CD4-positive, alpha-beta T cell treated with Interleukin-4 for 4 hours (primary cell): ENCODE data around the gene NGDN.

Experiments
- DNase-seq: peaks from one replicate; pipeline ENCODE4 v3.0.0-alpha.2; 2020

Gene NGDN

DNA sequence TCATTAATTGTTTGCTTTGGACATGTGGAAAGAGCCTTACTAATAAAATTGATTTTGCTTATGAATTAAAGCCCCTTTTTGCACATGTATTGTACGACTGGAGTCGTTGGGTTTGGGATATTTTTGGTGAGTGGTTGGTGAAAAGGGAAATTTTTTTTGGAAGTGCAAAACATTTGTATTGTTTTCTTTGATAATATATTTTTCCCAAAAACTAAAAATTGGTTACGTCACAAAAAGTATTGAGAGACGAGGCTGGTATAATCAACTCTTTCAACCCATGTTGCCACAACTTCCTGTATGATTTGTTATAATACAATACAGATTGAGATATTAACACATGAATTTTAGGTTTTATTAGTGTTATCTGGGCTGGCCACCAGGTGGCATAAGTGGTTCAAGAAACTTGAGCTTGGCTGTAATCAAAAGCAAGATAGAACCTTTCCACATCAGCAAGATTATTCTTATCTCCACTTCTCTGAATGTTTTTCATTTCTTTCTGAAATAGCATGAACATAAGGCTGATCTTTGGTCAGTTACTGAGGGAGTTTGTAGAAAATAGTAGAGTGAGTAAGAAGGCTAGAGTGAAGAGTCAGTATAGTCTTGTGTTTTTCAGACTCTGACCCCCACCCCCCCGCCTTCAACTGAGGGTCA is 8.7 kb downstream of the NGDN start:
- DNase-seq: peak; percentile 78

DNA sequence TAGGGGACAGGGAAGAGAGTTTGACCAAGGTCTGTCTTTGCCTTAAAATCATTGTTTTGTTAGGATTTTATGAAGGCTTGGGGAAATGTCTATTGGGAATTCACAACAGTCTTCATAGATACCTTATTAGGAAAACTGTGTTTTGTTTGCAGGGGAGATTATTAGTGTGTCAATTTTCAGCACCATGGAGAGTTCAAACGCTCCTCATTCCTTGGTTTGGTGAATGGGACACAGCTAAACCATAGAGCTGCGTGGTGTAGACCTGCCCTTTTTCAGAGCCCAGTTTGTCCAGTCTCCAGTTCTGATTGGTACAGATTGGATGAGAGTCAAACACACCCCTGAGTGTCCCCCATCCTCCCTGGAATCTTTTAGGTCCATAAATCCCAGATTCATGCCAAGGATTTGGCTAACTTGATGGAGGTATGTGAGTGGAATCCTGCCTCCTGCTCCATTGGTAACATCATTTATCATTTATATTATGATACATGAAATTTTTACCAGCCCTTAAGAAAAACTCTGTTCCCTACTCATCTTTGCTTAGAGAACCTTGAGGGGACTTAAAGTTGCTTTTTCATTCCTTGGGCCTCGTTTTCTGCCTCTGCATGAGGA is 12.0 kb downstream of the NGDN start:
- DNase-seq: no peak

DNA sequence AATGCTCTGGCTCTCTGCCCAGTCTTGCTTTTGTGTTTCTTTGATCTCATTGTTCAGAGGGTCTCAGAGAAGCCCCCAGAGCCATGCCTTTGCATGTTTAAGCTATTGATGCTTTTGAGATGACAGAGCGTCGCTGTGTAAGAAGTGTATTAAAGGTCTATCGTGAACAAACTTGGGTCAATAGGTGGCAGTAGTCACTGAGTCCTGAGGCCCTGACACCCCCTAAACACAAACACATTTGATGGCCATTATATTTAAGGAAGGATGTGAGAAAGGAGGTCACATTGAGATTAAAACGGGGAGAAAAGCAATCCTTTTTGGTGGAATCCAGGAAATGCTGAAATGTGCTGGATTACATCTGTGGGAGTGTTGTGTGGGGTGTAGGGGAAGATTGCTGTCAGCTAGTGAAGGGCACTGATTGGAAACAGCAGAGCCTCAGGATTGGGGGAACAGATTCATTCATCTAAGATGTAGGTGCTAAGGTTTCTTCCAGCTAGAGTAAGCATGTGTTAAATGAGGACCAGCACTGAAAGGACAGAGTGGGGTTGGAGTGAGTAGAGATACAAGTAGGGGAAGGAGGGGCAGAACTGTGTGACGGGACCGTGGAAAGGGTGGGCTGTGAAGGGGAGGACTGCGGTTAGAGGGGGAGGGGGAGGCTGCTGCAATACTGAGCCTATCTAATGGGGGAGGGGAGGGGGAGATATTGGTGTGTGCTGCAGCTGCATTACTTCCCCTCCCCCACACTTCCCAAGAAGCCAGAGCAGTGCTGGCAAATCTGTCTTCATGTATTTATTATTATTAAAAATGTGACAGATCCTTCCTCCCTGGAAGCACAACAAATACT is 12.7 kb downstream of the NGDN start:
- no peak for DNase-seq

DNA sequence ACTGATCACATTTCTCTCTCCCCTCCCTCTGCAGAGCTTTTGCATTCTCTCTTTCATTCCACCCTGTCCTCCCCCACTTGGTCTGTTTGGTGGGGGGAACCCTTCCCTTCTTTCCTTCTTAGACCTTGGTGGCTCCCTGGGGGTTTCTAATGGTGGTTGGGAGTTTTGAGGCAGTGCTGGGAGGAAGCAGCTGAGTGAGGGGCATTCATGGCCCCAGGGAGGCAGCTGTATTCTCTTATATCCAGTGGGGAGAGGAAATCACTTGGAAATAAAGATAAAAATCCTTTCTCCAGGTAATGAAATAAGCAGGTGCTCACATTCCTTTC is 13.3 kb downstream of the NGDN start:
- no peak for DNase-seq

DNA sequence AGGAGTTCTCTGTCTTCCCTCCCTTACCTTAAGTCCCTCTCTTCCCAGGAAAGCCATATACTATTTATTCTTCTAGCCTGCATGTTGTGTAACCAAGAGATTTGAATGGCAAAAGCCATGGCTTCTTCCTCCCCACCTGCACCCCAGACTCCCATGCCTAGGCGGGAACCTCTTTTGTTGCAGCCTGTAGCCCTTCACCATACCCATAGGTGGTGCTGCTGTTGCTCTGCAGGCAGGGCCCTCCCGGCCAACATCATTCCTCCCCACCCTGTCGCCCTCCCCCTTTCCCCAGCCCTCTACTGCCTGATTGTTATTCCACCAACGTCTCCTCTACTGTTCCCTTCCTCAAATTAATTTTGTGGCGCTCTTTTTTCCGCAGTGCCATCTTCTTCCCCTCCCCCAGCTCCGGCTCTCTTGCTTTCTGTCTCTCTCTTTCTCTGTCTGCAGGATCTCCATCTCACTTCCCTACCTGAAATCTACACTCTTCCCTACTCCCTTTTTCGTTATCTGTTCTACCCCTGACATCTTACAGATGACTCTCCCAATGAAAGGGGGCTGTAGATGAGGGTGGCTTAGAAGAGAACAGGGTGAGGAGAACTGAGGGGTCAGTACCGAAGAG is 13.8 kb downstream of the NGDN start:
- DNase-seq: no peak

DNA sequence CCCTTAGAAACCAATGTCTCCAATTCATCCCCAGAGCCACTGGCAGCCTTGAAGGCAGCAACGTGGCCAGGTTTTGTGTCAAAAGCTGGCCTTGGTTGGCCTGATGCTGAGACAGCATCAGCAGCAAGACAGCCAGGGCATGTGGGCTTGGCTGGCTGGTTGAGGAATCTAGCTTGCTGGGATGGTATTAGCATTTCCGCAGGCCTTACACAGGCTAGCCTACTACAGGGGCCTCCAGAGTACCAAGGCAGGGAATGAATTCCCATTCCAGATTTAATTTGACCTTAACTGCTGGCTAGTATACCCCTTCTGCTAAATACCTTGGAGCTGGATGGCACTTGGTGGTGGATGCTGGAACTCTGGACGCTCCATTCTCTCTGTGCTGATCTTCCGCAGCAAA is 15.8 kb downstream of the NGDN start:
- DNase-seq: no peak

DNA sequence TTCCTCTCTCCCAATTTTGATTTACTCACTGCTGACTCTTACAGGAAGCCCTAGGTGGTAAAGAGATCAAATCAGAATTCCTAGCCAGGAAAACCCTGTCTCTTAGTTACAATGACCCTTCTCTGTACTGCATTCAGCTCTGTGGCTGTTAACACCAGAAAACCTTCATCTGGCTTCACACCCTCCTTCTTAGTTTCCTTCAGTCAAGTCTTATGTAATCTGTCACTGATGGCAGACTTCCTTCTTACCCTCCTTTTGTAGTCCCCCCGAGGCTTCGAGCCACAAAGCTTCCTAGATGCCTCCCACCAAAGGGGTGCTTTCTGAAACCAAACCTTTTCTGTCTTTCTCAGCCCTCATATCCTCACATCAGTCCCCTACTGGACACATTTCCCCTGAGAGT is 16.5 kb downstream of the NGDN start:
- DNase-seq: no peak

DNA sequence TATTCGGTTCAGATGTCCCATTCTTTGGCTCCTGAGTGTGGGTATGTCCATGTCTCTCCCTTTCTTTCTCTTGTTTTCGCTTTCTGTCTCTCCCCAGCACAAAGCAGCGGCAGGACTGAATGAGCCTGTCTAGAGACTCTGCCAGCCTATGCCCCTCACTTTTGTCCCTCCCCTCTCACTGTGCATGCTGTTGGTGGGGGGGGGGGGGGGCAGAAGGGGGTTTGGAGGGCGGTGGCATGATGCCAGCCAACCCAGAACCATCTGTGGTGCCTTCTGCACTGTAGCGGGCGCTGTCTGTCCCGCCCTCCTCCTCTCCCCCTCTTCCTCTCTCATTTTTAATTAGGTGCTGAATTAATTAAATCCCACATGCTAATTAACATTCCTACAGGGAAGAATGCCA is 17.7 kb downstream of the NGDN start:
- DNase-seq: no peak

DNA sequence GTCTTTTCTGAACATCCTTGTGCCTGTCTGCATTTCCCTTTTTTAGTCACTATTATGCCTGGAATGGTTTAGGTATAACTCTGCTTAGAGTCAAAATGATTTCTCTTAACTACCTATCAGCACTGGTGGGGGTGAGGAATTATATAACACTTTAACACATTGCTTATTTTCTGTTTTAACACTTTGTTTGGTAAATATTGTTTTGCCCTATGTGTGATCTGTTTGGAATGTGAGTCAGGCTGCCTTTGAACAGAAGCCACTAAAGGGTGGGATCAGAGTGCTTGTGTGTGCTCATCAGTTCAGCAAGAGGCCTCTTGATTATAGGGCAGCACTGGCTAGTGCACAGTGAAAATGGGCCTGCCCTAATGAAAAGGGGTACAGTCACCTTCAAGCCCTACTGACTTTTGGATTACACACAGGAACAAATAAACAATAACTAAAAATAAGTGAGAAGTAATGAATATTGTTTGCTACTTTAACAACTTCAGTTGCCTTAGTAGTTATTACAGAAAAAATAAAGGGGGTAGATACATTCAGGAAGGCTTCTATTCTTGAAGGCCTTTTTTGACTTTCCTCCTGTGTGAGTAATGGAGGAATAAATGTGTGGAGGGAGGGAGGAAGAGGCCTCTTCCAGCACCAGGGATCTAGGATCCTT is 23.2 kb downstream of the NGDN start:
- DNase-seq: no peak

DNA sequence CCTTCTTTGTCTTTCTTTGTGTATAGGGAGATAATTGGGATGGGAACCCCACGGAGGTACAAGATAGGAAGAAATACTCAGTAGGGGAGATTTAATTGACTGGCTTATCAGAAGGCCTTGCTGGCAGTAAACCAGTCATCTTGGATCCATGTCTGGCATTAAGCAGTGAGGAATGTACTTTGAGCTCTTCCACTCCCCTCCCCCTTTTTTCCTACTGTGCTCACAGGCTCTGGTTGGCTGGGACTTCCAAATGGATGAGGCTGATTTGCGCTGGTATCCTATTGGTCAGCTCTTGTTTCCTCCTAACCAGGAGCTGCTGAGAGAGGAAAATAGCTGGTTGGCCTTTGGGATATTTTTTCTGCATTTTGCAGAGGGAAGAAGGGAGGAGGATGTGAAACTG is 24.7 kb downstream of the NGDN start:
- no peak for DNase-seq

DNA sequence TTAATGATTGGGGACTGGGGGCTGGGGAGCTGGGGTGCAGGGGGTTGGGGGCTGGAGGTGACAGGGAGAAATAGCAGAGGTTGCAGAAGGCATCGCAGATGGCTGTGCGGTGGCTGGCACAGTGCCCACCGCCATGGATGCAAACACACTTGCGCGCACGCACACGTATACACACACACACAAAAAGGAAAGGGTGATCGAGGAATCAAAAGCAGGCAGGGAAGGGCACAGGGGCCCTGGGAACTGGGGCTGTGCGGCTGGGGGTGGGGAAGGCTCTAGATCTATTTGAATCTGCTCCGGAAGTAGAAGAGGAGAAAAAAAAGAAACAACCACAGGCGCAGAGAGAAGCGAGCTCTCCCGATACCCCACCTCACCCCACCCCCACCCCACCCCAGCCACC is 42.7 kb downstream of the NGDN start:
- no peak for DNase-seq

DNA sequence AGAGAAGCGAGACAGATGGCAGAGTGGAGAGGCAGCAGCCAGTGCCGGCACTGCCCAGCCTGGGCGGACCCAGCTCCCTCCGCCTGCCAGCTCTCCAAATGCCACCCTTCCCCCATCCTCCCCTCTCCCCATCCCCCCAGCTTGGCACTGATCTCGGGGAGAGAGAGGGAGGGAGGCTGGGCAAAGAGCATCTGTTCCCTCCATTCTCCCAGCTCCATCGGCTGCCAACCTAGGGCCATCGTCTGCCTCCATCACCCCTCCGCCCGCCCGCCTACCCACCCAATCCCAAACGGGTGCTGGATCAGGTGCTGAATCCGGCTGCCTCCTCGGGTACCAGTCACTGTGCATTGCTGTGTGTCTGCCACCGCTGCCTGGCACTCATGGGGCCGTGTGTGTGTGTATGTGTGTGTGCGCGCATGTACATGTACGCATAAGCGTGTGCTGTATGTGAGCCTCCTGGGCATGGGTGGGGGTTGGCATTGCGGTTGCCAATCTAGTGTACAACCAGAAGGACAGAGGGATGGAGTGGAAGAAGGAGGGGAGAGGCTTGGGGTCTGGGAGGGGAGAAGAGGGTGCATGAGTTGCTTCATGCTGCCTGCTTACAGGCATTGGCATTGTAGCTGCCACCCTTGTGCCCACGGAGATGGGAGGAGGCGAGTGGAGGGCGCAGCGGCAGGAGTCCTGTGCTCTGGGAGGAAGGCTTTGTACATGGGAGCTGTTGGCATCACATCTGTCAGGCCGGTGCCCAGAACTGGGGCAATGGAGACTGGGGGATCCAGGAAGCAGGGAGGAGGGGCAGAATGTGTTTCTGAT is 43.7 kb downstream of the NGDN start:
- DNase-seq: no peak

DNA sequence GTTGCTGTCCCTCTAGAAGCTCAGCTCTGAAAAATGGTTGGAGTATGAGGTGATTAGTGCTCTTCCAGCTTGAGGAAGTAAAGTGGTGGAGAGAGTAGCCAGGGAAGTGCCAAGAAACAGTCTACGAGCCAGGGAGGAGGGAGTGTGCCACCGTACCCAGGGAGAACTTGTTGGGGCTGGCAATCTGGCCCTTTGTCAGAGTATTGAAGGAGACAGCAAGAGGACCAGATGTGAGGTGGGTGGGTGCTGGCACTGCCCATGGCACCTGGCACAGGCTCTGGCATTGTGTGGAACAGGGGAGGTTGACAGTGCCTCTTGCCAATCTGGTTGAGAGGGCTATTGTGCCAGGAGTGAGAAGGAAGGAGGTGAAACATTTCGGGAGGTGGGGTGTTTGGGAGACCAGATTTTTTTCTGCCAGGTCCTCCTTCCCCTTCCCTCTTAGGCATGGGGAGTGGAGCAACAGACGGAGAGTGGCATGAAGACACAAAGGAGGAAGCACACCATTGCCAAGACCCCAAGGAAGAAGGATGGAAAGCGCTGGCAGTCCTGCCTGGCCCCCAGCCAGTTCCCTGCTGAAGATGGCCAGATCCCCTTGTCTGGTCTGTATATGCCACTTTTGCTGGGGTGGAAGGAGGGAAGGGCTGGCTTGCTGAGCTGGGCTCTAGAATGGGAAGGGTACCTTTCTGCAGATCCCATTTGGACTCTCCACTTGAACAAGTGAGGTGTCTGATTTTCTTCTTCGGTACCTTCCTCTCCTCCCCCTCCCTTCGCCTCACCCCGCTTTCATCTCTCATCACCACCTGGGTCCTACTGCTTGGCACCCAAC is 44.5 kb downstream of the NGDN start:
- no peak for DNase-seq

DNA sequence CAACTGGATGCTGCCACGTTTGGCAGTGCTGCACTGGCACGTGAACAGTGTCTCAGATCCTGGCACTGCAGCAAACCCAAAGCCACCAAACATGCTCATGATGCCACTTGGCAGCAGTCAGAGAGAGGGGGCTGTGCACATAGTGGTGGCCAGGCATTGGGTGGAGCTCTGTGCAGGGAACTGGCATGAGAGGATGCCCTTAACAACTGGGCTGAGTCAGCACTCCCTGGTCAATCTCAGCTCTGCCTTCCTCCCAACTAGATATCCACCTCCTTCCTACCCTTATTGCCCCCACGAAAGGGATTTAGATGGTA is 45.1 kb downstream of the NGDN start:
- DNase-seq: no peak

DNA sequence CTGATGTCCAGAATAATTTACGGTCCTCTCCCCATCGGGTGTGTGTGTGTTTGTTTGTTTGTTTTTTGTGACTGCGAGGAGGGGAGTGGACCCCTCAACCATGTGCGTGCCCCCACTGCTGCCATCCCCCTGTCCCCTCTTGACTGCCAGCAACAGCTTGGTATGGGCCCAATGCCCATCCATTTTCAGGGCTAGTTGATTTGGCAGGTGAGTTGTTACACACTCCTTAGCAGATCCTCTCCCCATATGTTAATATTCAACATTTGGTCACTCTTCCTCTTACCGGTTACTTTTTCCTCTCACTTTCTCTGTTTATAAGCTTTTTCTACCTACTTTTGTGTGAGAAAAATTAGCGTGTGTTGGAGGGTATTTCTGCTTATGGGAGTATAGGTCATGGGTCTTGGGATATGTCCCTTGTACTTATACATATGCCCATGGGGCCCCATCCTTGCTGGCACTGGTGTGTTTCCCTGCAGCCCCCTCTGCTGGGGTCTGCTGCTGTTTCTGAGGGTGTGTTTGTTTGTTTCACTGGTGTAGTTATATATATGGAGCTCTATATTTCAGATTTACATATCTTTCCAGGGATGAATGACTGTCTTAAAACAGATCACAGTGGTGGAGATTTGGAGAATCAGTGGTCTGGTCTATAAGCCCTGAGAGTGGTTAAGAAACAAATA is 48.3 kb downstream of the NGDN start:
- DNase-seq: no peak

DNA sequence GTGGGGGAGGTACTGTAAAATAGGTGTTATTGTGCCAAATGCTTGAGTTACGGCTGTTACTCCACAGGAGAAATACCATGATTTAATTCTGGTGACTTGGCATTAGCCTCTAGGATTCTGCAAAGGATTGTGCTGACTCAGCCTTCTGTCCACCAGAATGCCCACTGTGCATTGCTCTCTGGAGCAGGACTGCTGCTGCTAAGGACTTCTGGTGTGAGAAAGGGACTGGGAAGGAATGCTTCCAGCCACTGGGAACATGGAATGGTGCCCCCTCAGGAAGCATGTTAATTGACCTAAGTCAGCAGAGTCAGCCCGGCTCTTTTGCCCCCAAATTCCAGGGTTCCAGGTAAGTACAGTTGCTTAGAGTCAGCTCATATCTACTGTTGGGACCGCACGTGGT is 49.2 kb downstream of the NGDN start:
- DNase-seq: no peak

DNA sequence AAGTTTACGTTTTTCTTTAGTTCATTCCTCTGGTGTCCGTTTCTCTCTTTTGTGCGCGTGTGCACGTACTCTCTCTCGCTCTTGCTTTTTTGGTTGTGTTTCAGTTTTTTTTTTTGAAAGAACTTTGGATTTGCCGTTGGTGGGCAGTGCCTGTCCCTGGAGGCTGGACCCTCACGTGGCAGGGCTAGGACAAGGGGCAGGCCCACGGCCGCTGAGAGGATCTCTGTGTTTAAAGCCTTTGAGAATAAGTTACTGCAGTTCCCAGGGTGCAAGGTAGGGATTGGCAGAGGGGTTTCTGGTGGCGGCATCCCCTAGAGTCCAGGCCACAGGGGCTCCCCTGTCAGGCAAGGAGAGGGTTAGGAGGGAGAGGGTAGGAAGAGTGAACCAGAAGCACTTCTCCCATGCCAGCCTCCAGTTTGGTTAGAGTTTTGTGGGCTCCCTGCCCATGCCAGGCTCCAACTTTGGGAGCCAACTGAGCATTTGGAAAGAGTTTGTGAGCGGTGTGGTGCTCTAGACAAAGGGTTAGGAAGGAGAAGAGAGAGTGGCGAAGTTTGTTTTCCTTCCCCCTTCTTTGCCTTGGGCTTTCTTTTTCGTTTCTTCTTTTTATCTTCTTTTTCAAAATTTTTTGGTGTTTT is 51.5 kb downstream of the NGDN start:
- no peak for DNase-seq

DNA sequence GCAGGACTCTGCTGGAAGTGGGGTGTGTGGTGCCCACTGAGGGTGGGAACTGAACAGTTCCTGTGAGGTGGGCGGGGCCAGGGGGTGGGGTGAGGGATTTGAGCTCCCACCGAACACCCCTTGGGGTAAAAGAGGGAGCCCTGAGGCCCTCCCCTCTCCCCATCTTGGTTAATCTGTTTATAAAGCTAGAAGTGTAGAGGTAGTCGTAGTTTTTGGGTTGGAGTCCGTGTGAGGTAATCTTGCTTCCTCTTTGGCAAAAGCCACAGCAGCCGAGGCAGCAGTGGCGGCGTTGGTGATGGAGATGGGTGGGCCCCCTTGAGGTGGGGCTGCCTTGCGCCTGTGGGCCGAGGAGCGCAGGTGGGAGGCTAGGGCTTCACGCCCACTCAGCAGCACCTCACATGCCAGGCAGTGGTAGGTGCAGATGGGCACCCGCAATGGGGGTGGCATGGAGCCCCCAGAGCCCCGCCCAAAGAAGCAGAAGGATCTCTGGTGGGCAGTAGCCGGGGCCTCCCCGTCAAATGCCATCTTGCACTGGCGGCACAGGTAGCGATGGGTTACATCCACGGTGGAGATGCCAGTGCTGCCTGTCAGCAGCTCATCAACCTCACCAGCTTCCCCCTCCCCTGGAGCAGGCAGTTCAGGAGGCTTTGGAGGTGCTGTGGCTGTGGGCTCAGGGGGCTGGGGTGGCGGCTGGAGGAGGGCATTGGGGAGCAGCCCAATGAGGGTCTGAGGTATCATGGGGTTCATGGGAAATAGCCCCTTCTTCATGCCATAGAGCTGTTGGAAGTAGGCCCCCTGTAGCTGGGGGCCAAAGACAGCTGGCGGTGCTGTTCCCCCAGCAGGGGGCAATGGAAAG is 52.5 kb downstream of the NGDN start:
- no peak for DNase-seq

DNA sequence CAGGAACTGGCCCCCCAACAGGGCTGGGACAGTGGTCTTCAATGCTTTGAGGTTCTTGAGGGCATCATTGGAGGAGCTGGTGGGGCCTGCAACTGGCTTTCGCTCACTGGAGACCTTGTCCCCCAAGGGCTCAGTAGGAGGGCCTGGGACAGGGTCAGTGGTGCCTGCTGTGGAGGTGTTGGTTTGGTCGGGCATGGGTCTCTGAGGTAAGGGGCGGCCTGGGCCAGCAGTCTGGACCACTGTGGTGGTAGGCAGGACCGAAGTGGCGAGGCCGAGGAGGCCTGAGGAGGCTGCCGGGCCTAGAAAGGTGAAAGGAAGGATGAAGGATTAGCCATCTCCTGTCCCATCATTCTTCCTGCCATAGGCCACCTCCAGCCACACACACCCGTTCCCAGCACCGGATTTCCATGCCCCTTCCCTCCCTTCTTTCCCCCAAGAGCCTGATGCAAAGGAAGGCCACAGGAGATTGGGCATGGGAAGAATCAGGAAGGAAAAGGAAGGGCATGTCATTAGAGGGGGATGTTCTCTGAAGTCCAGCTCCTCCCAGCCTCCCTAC is 53.2 kb downstream of the NGDN start:
- no peak for DNase-seq
